Adrenal gland (tissue), 5 donors: ENCODE results near the gene PGLYRP1.

Experiments used
- CTCF ChIP-seq, 6 experiments: fragments of 450-650 bp in 4 of 6; fragments of 200-600 bp in 2 of 6; sonication (generic) in 1 of 6; IDR thresholded peaks; 1 replicate in 5 of 6; 2 replicates in 1 of 6; pipeline versions ENCODE4 v1.5.1 to v1.8.0; 2016 to 2021; ENCODE audit warnings: antibody characterized with exemption in 6 of 6, mild to moderate bottlenecking in 2 of 6, moderate library complexity in 1 of 6
- POLR2A ChIP-seq, 2 donors: fragments of 450-650 bp; IDR thresholded peaks; one replicate each; pipeline ENCODE4 v1.6.1; 2017; ENCODE audit warnings: antibody characterized with exemption in 2 of 2, mild to moderate bottlenecking in 2 of 2, moderate library complexity in 1 of 2
- donor health status: DM: no; HTN: no; CAD: no.

DNA sequence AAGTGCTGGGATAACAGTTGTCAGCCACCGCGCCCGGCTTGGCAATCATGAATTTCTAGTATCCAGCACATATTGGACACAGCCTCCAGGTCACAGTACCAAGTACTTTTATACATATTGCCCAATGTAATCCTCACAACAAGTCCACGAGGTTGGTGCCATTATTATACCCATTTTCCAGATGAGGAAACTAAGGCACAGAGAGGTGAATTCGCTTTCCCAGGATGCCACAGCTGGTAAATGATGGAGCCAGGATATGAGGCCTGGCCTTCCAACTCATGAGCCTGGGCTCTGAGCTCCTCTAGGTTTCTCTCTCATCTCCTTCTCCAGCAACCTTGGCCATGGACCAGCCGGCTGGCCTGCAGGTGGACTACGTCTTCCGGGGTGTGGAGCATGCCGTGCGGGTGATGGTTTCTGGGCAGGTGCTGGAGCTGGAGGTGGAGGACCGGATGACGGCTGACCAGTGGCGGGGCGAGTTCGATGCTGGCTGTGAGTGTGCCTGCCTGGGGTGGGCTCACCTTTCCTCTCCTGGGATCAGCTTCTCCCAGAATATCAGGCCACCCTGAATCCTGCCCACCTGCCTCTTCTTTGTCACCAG is 20.1 kb downstream of the PGLYRP1 start:
- TF ChIP-seq CTCF (IDR thresholded peaks at IDR 0.05) (no peak), POLR2A (IDR thresholded peaks at IDR 0.05) (no peak)
